Nephron (organoid): ENCODE results near the gene DOCK6.

Experiments
- H3K27ac Mint-ChIP-seq, 3 experiments: 2 replicates each; pipeline ENCODE4 v1.8.0; 2020; ENCODE audit warnings: mixed read lengths in 3 of 3, mild to moderate bottlenecking in 2 of 3, moderate library complexity in 1 of 3
- H3K27me3 Mint-ChIP-seq: 2 replicates; pipeline ENCODE4 v1.8.0; 2021; ENCODE audit warnings: low read depth, mild to moderate bottlenecking, moderate library complexity, mixed read lengths
- H3K36me3 Mint-ChIP-seq: 2 replicates; pipeline ENCODE4 v1.8.0; 2020; ENCODE audit warnings: low read depth, mixed read lengths
- H3K4me1 Mint-ChIP-seq: 2 replicates; pipeline ENCODE4 v1.8.0; 2020; ENCODE audit warnings: mixed read lengths
- H3K4me3 Mint-ChIP-seq, 3 experiments: 2 replicates each; pipeline ENCODE4 v1.8.0; 2020; ENCODE audit warnings: mild to moderate bottlenecking in 3 of 3, mixed read lengths in 3 of 3, moderate library complexity in 2 of 3
- H3K9me3 Mint-ChIP-seq: 2 replicates; pipeline ENCODE4 v1.8.0; 2020; ENCODE audit warnings: mixed read lengths
- TF ChIP-seq, protein P1 (sequence below), 3 experiments: fragments of 200-600 bp; sonication (generic); IDR thresholded peaks; one replicate each; pipeline ENCODE4 v1.5.0; 2021; ENCODE audit warnings: antibody characterized with exemption in 3 of 3; ENCODE audit not compliant: unreplicated experiment in 3 of 3

The DOCK6 gene

DNA sequence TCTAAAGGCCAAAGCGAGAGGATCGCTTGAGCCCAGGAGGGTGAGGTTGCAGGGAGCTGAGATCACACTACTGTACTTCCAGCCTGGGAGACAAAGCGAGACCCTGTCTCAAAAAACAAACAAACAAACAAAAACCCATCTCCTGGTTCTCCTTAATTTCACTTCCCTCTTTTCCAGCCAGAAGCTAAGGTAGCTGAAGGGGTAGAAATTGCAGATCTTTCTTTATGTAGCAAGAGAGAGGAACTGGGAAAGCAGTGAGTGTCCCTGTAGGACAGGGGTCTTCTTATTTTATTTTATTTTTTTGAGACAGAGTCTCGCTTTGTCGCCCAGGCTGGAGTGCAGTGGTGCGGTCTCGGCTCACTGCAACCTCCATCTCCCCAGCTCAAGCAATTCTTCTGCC lies 29.1 kb upstream of the DOCK6 start:
- H3K27me3 Mint-ChIP-seq: peaks cover 4% of the 10 kb centered on the region
- TF ChIP-seq, protein P1, sequence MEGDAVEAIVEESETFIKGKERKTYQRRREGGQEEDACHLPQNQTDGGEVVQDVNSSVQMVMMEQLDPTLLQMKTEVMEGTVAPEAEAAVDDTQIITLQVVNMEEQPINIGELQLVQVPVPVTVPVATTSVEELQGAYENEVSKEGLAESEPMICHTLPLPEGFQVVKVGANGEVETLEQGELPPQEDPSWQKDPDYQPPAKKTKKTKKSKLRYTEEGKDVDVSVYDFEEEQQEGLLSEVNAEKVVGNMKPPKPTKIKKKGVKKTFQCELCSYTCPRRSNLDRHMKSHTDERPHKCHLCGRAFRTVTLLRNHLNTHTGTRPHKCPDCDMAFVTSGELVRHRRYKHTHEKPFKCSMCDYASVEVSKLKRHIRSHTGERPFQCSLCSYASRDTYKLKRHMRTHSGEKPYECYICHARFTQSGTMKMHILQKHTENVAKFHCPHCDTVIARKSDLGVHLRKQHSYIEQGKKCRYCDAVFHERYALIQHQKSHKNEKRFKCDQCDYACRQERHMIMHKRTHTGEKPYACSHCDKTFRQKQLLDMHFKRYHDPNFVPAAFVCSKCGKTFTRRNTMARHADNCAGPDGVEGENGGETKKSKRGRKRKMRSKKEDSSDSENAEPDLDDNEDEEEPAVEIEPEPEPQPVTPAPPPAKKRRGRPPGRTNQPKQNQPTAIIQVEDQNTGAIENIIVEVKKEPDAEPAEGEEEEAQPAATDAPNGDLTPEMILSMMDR (IDR thresholded peaks at IDR 0.05; ENCODE audit: unreplicated experiment in 3 of 3): no peak
- no peaks in the 10 kb centered on the region for H3K36me3 Mint-ChIP-seq
- H3K9me3 Mint-ChIP-seq: no peaks in the 10 kb centered on the region
- H3K27ac Mint-ChIP-seq: no peak overlapping the region
- peaks cover 21% of the 10 kb centered on the region for H3K4me1 Mint-ChIP-seq
- no peak overlapping the region for H3K4me3 Mint-ChIP-seq

DNA sequence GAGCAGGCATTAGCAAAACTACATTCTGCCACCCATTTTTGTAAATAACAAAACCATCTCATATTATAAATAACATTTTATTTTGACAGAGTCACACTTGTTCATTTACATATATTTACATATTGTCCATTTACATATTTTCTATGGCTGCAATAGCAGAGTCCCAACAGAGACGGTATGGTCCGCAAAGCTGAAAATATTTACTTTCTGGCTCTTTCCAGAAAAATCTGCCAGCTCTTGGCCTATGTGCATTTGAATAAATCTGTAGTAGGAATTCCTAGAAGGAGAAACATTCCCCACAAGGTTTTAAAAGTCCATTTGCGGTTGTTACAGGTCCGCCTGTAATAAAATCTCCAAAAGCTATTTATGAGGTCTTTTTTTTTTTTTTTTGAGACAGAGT lies 27.9 kb upstream of the DOCK6 start:
- peaks cover 4% of the 10 kb centered on the region for H3K27me3 Mint-ChIP-seq
- H3K27ac Mint-ChIP-seq: no peak overlapping the region
- H3K9me3 Mint-ChIP-seq: no peaks in the 10 kb centered on the region
- TF ChIP-seq, protein P1 (IDR thresholded peaks at IDR 0.05; ENCODE audit: unreplicated experiment in 3 of 3): no peak
- peaks cover 17% of the 10 kb centered on the region for H3K4me1 Mint-ChIP-seq
- H3K36me3 Mint-ChIP-seq: no peaks in the 10 kb centered on the region
- no peak overlapping the region for H3K4me3 Mint-ChIP-seq

DNA sequence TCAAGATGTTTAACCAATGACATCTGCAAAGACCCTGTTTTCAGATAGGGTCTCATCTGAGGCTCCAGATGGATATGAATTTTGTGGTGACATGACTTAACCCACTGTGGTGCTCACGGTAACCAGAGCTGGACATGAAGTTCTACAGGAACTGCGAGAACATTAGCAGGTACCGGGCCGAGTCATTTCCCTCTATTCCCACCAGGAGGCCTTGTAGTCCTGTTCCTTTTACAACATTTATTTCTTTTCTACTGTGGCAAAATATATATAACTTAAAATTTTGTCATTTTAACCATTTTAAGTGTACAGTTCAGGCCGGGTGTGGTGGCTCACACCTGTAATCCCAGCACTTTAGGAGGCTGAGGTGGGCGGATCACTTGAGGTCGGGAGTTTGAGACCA lies 26.0 kb upstream of the DOCK6 start:
- Mint-ChIP-seq H3K27me3 (no peaks in the 10 kb centered on the region), H3K9me3 (no peaks in the 10 kb centered on the region), H3K4me1 (peaks cover 17% of the 10 kb centered on the region), H3K36me3 (no peaks in the 10 kb centered on the region), H3K27ac (peak overlapping the region in 2 of 3 experiments; percentile 23 to 51), H3K4me3 (no peak overlapping the region)
- TF ChIP-seq, protein P1 (IDR thresholded peaks at IDR 0.05; ENCODE audit: unreplicated experiment in 3 of 3): peak; percentile 35 to 47 (median 46)

DNA sequence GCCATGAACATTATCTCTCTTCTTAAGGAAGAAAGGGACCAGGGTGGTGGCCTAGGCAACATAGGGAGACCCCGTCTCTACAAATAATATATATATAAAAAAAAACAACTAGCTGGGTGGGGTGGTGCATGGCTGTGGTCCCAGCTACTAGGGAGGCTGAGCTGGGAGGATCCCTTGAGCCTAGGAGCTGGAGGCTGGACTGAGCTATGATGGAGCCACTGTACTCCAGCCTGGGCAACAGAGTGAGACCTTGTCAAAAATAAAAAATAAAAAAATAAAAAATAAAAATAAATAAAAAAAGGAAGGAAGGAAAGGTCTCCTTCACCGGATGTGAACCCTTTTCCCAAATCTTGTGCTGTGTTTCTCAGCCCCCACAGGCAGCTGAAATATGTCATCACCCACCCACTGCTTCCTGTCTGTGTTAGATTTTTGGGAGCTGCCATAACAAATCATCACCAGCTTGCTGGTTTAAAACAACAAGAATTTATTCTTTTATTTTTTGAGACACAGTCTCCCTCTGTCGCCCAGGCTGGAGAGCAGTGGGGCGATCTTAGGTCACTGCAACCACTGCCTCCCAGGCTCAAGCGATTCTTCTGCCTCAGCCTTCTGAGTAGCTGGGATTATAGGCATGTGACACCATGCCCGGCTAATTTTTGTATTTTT lies 24.1 kb upstream of the DOCK6 start:
- Mint-ChIP-seq H3K27ac (peak overlapping the region in 1 of 3 experiments; percentile 80), H3K36me3 (no peaks in the 10 kb centered on the region), H3K4me3 (no peak overlapping the region), H3K4me1 (peaks cover 26% of the 10 kb centered on the region), H3K9me3 (no peaks in the 10 kb centered on the region), H3K27me3 (no peaks in the 10 kb centered on the region)
- TF ChIP-seq, protein P1 (IDR thresholded peaks at IDR 0.05; ENCODE audit: unreplicated experiment in 3 of 3): no peak

DNA sequence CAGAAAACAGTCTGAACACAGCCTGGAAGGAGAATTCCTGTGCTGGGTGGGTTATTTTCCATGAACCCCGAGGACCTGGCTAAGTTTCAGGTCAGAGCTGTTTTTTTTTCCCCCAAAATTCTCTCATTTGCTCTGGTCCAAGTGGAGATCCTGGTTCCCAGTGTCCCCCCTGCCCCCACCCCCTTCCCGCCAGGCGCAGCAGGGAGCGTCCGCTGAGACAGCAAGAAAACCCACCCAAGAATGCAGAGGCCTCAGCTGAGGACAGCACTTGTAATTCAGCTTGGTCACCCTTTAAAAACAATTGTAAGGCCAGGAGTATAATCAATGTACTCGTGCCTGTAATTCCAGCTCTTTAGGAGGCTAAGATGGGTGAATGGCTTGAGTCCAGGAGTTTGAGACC lies 22.2 kb upstream of the DOCK6 start:
- TF ChIP-seq, protein P1 (IDR thresholded peaks at IDR 0.05; ENCODE audit: unreplicated experiment in 3 of 3): no peak
- no peak overlapping the region for H3K4me3 Mint-ChIP-seq
- H3K27me3 Mint-ChIP-seq: no peaks in the 10 kb centered on the region
- H3K4me1 Mint-ChIP-seq: peaks cover 28% of the 10 kb centered on the region
- no peaks in the 10 kb centered on the region for H3K9me3 Mint-ChIP-seq
- H3K36me3 Mint-ChIP-seq: no peaks in the 10 kb centered on the region
- peak overlapping the region; percentile 69 to 83 (median 78) for H3K27ac Mint-ChIP-seq
